ENCODE data around the gene CAMTA2.

CAMTA2 gene

GRCh38 chr17:4965311-4965986, 22.0 kb downstream of the CAMTA2 start:
- Histone ChIP-seq H3K9ac (ENCODE audit: low read depth, low read length) (no peak overlapping the region), H3K9me3 (ENCODE audit: control insufficient read depth, insufficient read depth, low read length) (no peaks in the 10 kb centered on the region), H3K36me3 (ENCODE audit: control insufficient read depth, insufficient read depth, low read length) (peaks cover 8% of the 10 kb centered on the region), H3K4me3 (ENCODE audit: low read depth, low read length) (no peak overlapping the region), H3K4me1 (ENCODE audit: control insufficient read depth, insufficient read depth, low read length) (peaks cover 10% of the 10 kb centered on the region), H3K27me3 (ENCODE audit: control insufficient read depth, insufficient read depth, low read length) (no peaks in the 10 kb centered on the region)

- H3K4me1 ChIP-seq (ENCODE audit: control insufficient read depth, insufficient read depth, low read length), result peaks cover 7% of the 10 kb centered on the region
- H3K9me3 ChIP-seq (ENCODE audit: control insufficient read depth, insufficient read depth, low read length), result no peaks in the 10 kb centered on the region
- no peaks in the 10 kb centered on the region for H3K27me3 ChIP-seq (ENCODE audit: control insufficient read depth, insufficient read depth, low read length)
- H3K9ac ChIP-seq (ENCODE audit: low read depth, low read length), result peak overlapping the region; percentile 16
- no peak overlapping the region for H3K4me3 ChIP-seq (ENCODE audit: low read depth, low read length)
- H3K36me3 ChIP-seq (ENCODE audit: control insufficient read depth, insufficient read depth, low read length), result peaks cover 10% of the 10 kb centered on the region
These were observed 27.1 kb downstream of the CAMTA2 start for GRCh38 chr17:4960279-4960922.

- Histone ChIP-seq H3K36me3 (ENCODE audit: control insufficient read depth, insufficient read depth, low read length) (peaks cover 10% of the 10 kb centered on the region), H3K27me3 (ENCODE audit: control insufficient read depth, insufficient read depth, low read length) (no peaks in the 10 kb centered on the region), H3K9ac (ENCODE audit: low read depth, low read length) (peak overlapping the region; percentile 16), H3K4me1 (ENCODE audit: control insufficient read depth, insufficient read depth, low read length) (peaks cover 7% of the 10 kb centered on the region), H3K9me3 (ENCODE audit: control insufficient read depth, insufficient read depth, low read length) (no peaks in the 10 kb centered on the region), H3K4me3 (ENCODE audit: low read depth, low read length) (no peak overlapping the region)
These were observed 28.1 kb downstream of the CAMTA2 start for GRCh38 chr17:4959261-4959965.

- H3K9ac ChIP-seq (ENCODE audit: low read depth, low read length), result no peak overlapping the region
- H3K36me3 ChIP-seq (ENCODE audit: control insufficient read depth, insufficient read depth, low read length), result peaks cover 10% of the 10 kb centered on the region
- H3K27me3 ChIP-seq (ENCODE audit: control insufficient read depth, insufficient read depth, low read length), result no peaks in the 10 kb centered on the region
- no peak overlapping the region for H3K4me3 ChIP-seq (ENCODE audit: low read depth, low read length)
- peaks cover 7% of the 10 kb centered on the region for H3K4me1 ChIP-seq (ENCODE audit: control insufficient read depth, insufficient read depth, low read length)
- H3K9me3 ChIP-seq (ENCODE audit: control insufficient read depth, insufficient read depth, low read length), result no peaks in the 10 kb centered on the region
These were observed 29.4 kb downstream of the CAMTA2 start for GRCh38 chr17:4958102-4958501.

GRCh38 chr17:4956493-4957061, 30.9 kb downstream of the CAMTA2 start:
- no peaks in the 10 kb centered on the region for H3K27me3 ChIP-seq (ENCODE audit: control insufficient read depth, insufficient read depth, low read length)
- no peak overlapping the region for H3K9ac ChIP-seq (ENCODE audit: low read depth, low read length)
- H3K9me3 ChIP-seq (ENCODE audit: control insufficient read depth, insufficient read depth, low read length), result no peaks in the 10 kb centered on the region
- peaks cover 11% of the 10 kb centered on the region for H3K4me1 ChIP-seq (ENCODE audit: control insufficient read depth, insufficient read depth, low read length)
- H3K4me3 ChIP-seq (ENCODE audit: low read depth, low read length), result no peak overlapping the region
- H3K36me3 ChIP-seq (ENCODE audit: control insufficient read depth, insufficient read depth, low read length), result peaks cover 10% of the 10 kb centered on the region

GRCh38 chr17:4955091-4955490, 32.4 kb downstream of the CAMTA2 start:
- Histone ChIP-seq H3K4me1 (ENCODE audit: control insufficient read depth, insufficient read depth, low read length) (peaks cover 12% of the 10 kb centered on the region), H3K36me3 (ENCODE audit: control insufficient read depth, insufficient read depth, low read length) (peaks cover 10% of the 10 kb centered on the region), H3K4me3 (ENCODE audit: low read depth, low read length) (no peak overlapping the region), H3K27me3 (ENCODE audit: control insufficient read depth, insufficient read depth, low read length) (no peaks in the 10 kb centered on the region), H3K9me3 (ENCODE audit: control insufficient read depth, insufficient read depth, low read length) (no peaks in the 10 kb centered on the region), H3K9ac (ENCODE audit: low read depth, low read length) (no peak overlapping the region)

GRCh38 chr17:4953451-4953961, 34.0 kb downstream of the CAMTA2 start:
- Histone ChIP-seq H3K4me1 (ENCODE audit: control insufficient read depth, insufficient read depth, low read length) (peaks cover 9% of the 10 kb centered on the region), H3K27me3 (ENCODE audit: control insufficient read depth, insufficient read depth, low read length) (no peaks in the 10 kb centered on the region), H3K9ac (ENCODE audit: low read depth, low read length) (no peak overlapping the region), H3K9me3 (ENCODE audit: control insufficient read depth, insufficient read depth, low read length) (no peaks in the 10 kb centered on the region), H3K36me3 (ENCODE audit: control insufficient read depth, insufficient read depth, low read length) (peaks cover 3% of the 10 kb centered on the region), H3K4me3 (ENCODE audit: low read depth, low read length) (no peak overlapping the region)

- H3K9ac ChIP-seq (ENCODE audit: low read depth, low read length), result peak overlapping the region; percentile 62
These were observed 36.0 kb downstream of the CAMTA2 start for GRCh38 chr17:4951486-4951885.

GRCh38 chr17:4950746-4951204, 36.7 kb downstream of the CAMTA2 start, which contains the start of gene ENO3:
TSS of gene ENO3 (plus strand) at chr17:4951119. CDS start at chr17:4951830, 711 bp downstream.
- Histone ChIP-seq H3K36me3 (ENCODE audit: control insufficient read depth, insufficient read depth, low read length) (peaks cover 15% of the 10 kb centered on the region), H3K27me3 (ENCODE audit: control insufficient read depth, insufficient read depth, low read length) (no peaks in the 10 kb centered on the region), H3K9me3 (ENCODE audit: control insufficient read depth, insufficient read depth, low read length) (no peaks in the 10 kb centered on the region), H3K4me3 (ENCODE audit: low read depth, low read length) (peak within 1 kb of the TSS; percentile 81), H3K4me1 (ENCODE audit: control insufficient read depth, insufficient read depth, low read length) (peaks cover 13% of the 10 kb centered on the region), H3K9ac (ENCODE audit: low read depth, low read length) (peak within 1 kb of the TSS; percentile 88)

More at GRCh38 chr17:4951486-4951885, 36.0 kb downstream of the CAMTA2 start:
- no peaks in the 10 kb centered on the region for H3K9me3 ChIP-seq (ENCODE audit: control insufficient read depth, insufficient read depth, low read length)
- H3K4me1 ChIP-seq (ENCODE audit: control insufficient read depth, insufficient read depth, low read length), result peaks cover 9% of the 10 kb centered on the region
- H3K27me3 ChIP-seq (ENCODE audit: control insufficient read depth, insufficient read depth, low read length), result no peaks in the 10 kb centered on the region
- peaks cover 11% of the 10 kb centered on the region for H3K36me3 ChIP-seq (ENCODE audit: control insufficient read depth, insufficient read depth, low read length)
- peak overlapping the region; percentile 81 for H3K4me3 ChIP-seq (ENCODE audit: low read depth, low read length)

- Histone ChIP-seq H3K4me1 (ENCODE audit: control insufficient read depth, insufficient read depth, low read length) (peaks cover 13% of the 10 kb centered on the region), H3K4me3 (ENCODE audit: low read depth, low read length) (peak overlapping the region; percentile 81), H3K27me3 (ENCODE audit: control insufficient read depth, insufficient read depth, low read length) (no peaks in the 10 kb centered on the region), H3K36me3 (ENCODE audit: control insufficient read depth, insufficient read depth, low read length) (peaks cover 20% of the 10 kb centered on the region), H3K9me3 (ENCODE audit: control insufficient read depth, insufficient read depth, low read length) (no peaks in the 10 kb centered on the region), H3K9ac (ENCODE audit: low read depth, low read length) (peak overlapping the region; percentile 88)
These were observed 37.3 kb downstream of the CAMTA2 start for GRCh38 chr17:4950075-4950745.

All from iPS-15b (cell line).